Measurements from ENCODE around the gene P2RY12. TPM values are rescaled to one million over a fixed set of nuclear protein-coding genes. Genes with fewer than 3 reads are reported as not detected.

P2RY12 gene
- total and polyA plus RNA-seq, 2 of the 4 experiments (the other 2 are of a cell fraction): not detected

DNA sequence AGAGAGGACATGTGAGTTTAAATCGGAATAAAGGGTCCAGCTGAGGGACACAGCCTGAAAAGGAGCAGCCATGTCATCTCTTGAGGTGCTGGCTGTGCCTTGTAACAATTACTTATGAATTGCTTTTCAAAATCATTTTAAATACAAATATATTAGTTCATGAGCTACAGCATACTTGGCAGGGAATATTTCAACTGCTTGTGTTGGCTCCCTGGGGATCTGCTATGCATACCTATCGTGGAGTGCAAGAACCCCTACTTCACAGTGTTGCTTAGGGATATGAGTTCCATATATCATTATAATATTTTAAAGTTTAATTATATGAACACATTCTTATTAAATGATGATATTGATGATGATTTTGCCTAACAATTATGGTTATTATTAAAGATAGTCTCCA, 87.1 kb downstream of the P2RY12 start:
- ChIA-PET POLR2A (ENCODE audit: unreplicated experiment) (no interaction called here), CTCF (no interaction called here)
- no peak overlapping the region for H2AK9ac ChIP-seq (replicated peaks; ENCODE audit: low read depth, low read length, poor library complexity)
- H3K18ac ChIP-seq (ENCODE audit: low read depth, low read length): no peak overlapping the region
- H4K8ac ChIP-seq (ENCODE audit: low read depth in 2 of 2, low read length in 2 of 2): no peak overlapping the region
- intact Hi-C loops (cut with micrococcal nuclease): loop anchor here (10.0 kb wide), 1 partner anchor 167 kb away; the partner anchor contains the start of gene IGSF10
- H3K4ac ChIP-seq (ENCODE audit: low read depth, low read length): no peak overlapping the region
- no peak overlapping the region for H2AFZ ChIP-seq (replicated peaks; ENCODE audit: low read length, poor library complexity)
- no peak overlapping the region for H3K4me2 ChIP-seq (ENCODE audit: low read depth, low read length)
- no peak overlapping the region for H2BK20ac ChIP-seq (ENCODE audit: low read depth, low read length)
- H3K23ac ChIP-seq (ENCODE audit: low read depth, low read length): no peak overlapping the region
- H2BK15ac ChIP-seq (ENCODE audit: low read depth, low read length): no peak overlapping the region
- H4K5ac ChIP-seq (ENCODE audit: low read depth, low read length): no peak overlapping the region
- no peak overlapping the region for H2BK120ac ChIP-seq (ENCODE audit: low read depth, low read length)
- no peak overlapping the region for H3K4me3 ChIP-seq (ENCODE audit: insufficient read depth, low read depth, low read length)
- dilution Hi-C loops (cut with HindIII; ENCODE audit: low sequenced_read_pairs, unreplicated experiment): no loop called here
- no peak overlapping the region for H3K14ac ChIP-seq (replicated peaks; ENCODE audit: low read depth, low read length)
- H3K9me1 ChIP-seq (ENCODE audit: insufficient read depth, low read length): no peaks in the 10 kb centered on the region; the same call in 1 of the 2 replicates
- no peaks in the 10 kb centered on the region for H4K20me1 ChIP-seq (ENCODE audit: insufficient read depth, low read length)
- no peak overlapping the region for H4K91ac ChIP-seq (ENCODE audit: insufficient read depth, low read depth, low read length)
- DNase-seq (no peak), ATAC-seq (ENCODE audit: low read depth) (no peak)
- H3K9ac ChIP-seq (ENCODE audit: low read depth, low read length): no peak overlapping the region
- H3K27ac ChIP-seq (ENCODE audit: insufficient read depth, low read length): no peak overlapping the region
- no CpG with 5 or more reads among the region's 2 CpGs for WGBS, 2 experiments (ENCODE audit: extremely low coverage in 2 of 2, insufficient read length in 1 of 2)
- BruUV-seq (replicated peaks): no TSS peak
- no peaks in the 10 kb centered on the region for H3K36me3 ChIP-seq (ENCODE audit: control insufficient read depth, insufficient read depth, low read length)
- H3K79me1 ChIP-seq (ENCODE audit: low read depth in 1 of 2, low read length in 2 of 2): no peaks in the 10 kb centered on the region
- no peak overlapping the region for H3K56ac ChIP-seq (ENCODE audit: extremely low read depth, insufficient read depth, low read length)
- in situ Hi-C loops (cut with MboI; ENCODE audit: low sequenced_read_pairs): loop anchor here (5.0 to 10.0 kb wide), 2 partner anchors 140 to 537 kb away; no protein-coding TSS in a partner anchor
- no peak overlapping the region for H2AK5ac ChIP-seq (ENCODE audit: low read depth, low read length)
- no peak for TF ChIP-seq BHLHE40 (IDR thresholded peaks at IDR 0.05; ENCODE audit: low read depth, low read length)
- no peak for TF ChIP-seq FOS (IDR thresholded peaks at IDR 0.05; ENCODE audit: low read depth, low read length)
- no peak for TF ChIP-seq RCOR1 (IDR thresholded peaks at IDR 0.05; ENCODE audit: insufficient replicate concordance, low read length)
- TF ChIP-seq SMC3 (IDR thresholded peaks at IDR 0.05; ENCODE audit: low read depth, low read length): no peak
- TF ChIP-seq CEBPB (IDR thresholded peaks at IDR 0.05; ENCODE audit: low read depth, low read length): no peak
- TF ChIP-seq RAD21 (IDR thresholded peaks at IDR 0.05; ENCODE audit: low read length): no peak
- no peak for TF ChIP-seq MAFK (IDR thresholded peaks at IDR 0.05; ENCODE audit: low read depth, low read length)
- no peak for TF ChIP-seq RFX5 (IDR thresholded peaks at IDR 0.05; ENCODE audit: low read depth, low read length)
- no peak for TF ChIP-seq CHD1 (IDR thresholded peaks at IDR 0.05; ENCODE audit: low read depth, low read length)
- no peak for TF ChIP-seq NFE2L2 (IDR thresholded peaks at IDR 0.05; ENCODE audit: low read depth, low read length)
- TF ChIP-seq, protein P1, sequence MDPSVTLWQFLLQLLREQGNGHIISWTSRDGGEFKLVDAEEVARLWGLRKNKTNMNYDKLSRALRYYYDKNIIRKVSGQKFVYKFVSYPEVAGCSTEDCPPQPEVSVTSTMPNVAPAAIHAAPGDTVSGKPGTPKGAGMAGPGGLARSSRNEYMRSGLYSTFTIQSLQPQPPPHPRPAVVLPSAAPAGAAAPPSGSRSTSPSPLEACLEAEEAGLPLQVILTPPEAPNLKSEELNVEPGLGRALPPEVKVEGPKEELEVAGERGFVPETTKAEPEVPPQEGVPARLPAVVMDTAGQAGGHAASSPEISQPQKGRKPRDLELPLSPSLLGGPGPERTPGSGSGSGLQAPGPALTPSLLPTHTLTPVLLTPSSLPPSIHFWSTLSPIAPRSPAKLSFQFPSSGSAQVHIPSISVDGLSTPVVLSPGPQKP (IDR thresholded peaks at IDR 0.05; ENCODE audit: borderline replicate concordance, low read depth, low read length): no peak
- TF ChIP-seq MXI1 (IDR thresholded peaks at IDR 0.05; ENCODE audit: borderline replicate concordance, low read depth, low read length): no peak
- no peak overlapping the region for H2BK5ac ChIP-seq (ENCODE audit: low read depth, low read length, poor library complexity, severe bottlenecking)
- H3K27me3 ChIP-seq (ENCODE audit: control insufficient read depth, insufficient read depth, low read length): no peaks in the 10 kb centered on the region
- H3K9me3 ChIP-seq (ENCODE audit: control insufficient read depth, insufficient read depth, low read length): no peaks in the 10 kb centered on the region
- H3K4me1 ChIP-seq (ENCODE audit: control insufficient read depth, insufficient read depth, low read length): peaks cover 3% of the 10 kb centered on the region
